Measurements from ENCODE around the gene MYBPC2. TPM values are rescaled to one million over a fixed set of nuclear protein-coding genes. Genes with fewer than 3 reads are reported as not detected.

Gene MYBPC2
- total RNA-seq, 1 experiment from 2014 or later = 0.18 TPM

- ATAC-seq = no peak
- BruUV-seq (replicated peaks) = no TSS peak
- intact Hi-C loops (cut with micrococcal nuclease; ENCODE audit: unreplicated experiment) (no loop called here), in situ Hi-C loops (cut with HindIII; ENCODE audit: low pct_unique_long_range_greater_than_20kb, low sequenced_read_pairs) (no loop called here)
- CTCF ChIA-PET = interaction anchor here (0.6 kb wide), 1 partner anchor 24 kb away, joined by 3 read pairs; no protein-coding TSS in a partner anchor
- Histone ChIP-seq H3K36me3 (ENCODE audit: control insufficient read depth, insufficient read depth, low read length) (no peaks in the 10 kb centered on the region), H3K27me3 (ENCODE audit: control insufficient read depth, insufficient read depth, low read length) (no peaks in the 10 kb centered on the region), H3K27ac (ENCODE audit: low read length) (no peak overlapping the region), H3K9me3 (ENCODE audit: control insufficient read depth, insufficient read depth, low read depth, low read length) (no peaks in the 10 kb centered on the region), H3K4me3 (ENCODE audit: low read depth in 2 of 2, low read length in 2 of 2) (no peak overlapping the region), H3K4me1 (ENCODE audit: control insufficient read depth, insufficient read depth, low read length) (no peaks in the 10 kb centered on the region)
- no peak for DNase-seq (ENCODE audit: low read depth, low spot score)
- POLR2A ChIA-PET = no interaction called here
- TF ChIP-seq CTCF (IDR thresholded peaks at IDR 0.05) (no peak), TCF7L2 (IDR thresholded peaks at IDR 0.05; ENCODE audit: low read depth, low read length) (no peak), SIN3A (IDR thresholded peaks at IDR 0.05; ENCODE audit: borderline replicate concordance, insufficient read depth, low read depth, low read length) (no peak), POLR2AphosphoS5 (IDR thresholded peaks at IDR 0.05; ENCODE audit: low read depth, low read length) (no peak), REST (IDR thresholded peaks at IDR 0.05; ENCODE audit: insufficient read depth in 1 of 2, low read depth in 2 of 2, low read length in 1 of 2) (no peak)
These were observed 61.7 kb downstream of the MYBPC2 start for GRCh38 chr19:50494186-50495019.

GRCh38 chr19:50495020-50495531 is 62.4 kb downstream of the MYBPC2 start:
- ChIA-PET CTCF (no interaction called here), POLR2A (no interaction called here)
- Histone ChIP-seq H3K36me3 (ENCODE audit: control insufficient read depth, insufficient read depth, low read length) (no peaks in the 10 kb centered on the region), H3K27ac (ENCODE audit: low read length) (no peak overlapping the region), H3K9me3 (ENCODE audit: control insufficient read depth, insufficient read depth, low read depth, low read length) (no peaks in the 10 kb centered on the region), H3K4me1 (ENCODE audit: control insufficient read depth, insufficient read depth, low read length) (no peaks in the 10 kb centered on the region), H3K4me3 (ENCODE audit: low read depth in 2 of 2, low read length in 2 of 2) (no peak overlapping the region), H3K27me3 (ENCODE audit: control insufficient read depth, insufficient read depth, low read length) (no peaks in the 10 kb centered on the region)
- TF ChIP-seq POLR2AphosphoS5 (IDR thresholded peaks at IDR 0.05; ENCODE audit: low read depth, low read length) (no peak), REST (IDR thresholded peaks at IDR 0.05; ENCODE audit: insufficient read depth in 1 of 2, low read depth in 2 of 2, low read length in 1 of 2) (no peak), SIN3A (IDR thresholded peaks at IDR 0.05; ENCODE audit: borderline replicate concordance, insufficient read depth, low read depth, low read length) (no peak), TCF7L2 (IDR thresholded peaks at IDR 0.05; ENCODE audit: low read depth, low read length) (no peak), CTCF (IDR thresholded peaks at IDR 0.05) (no peak)
- ATAC-seq = no peak
- BruUV-seq (replicated peaks) = no TSS peak
- in situ Hi-C loops (cut with HindIII; ENCODE audit: low pct_unique_long_range_greater_than_20kb, low sequenced_read_pairs) = no loop called here
- DNase-seq (ENCODE audit: low read depth, low spot score) = no peak
- intact Hi-C loops (cut with micrococcal nuclease; ENCODE audit: unreplicated experiment) = no loop called here
